Kidney (tissue), 14 donors: ENCODE results near the gene AGXT2. TPM values are rescaled to one million over a fixed set of nuclear protein-coding genes. Genes with fewer than 3 reads are reported as not detected.

Experiments
- DNase-seq, 5 donors: peaks; one replicate each; pipeline ENCODE4 v3.0.0-alpha.2; 2013 to 2020
- FAIRE-seq: peaks from 2 replicates; lab custom pipeline; 2012; peaks lifted over from hg19 to GRCh38; lab: Jason Lieb, UNC
- H3K27ac ChIP-seq, 2 donors: one replicate each; pipeline ENCODE4 v1.7.0; 2013; ENCODE audit warnings: low read depth in 2 of 2, low read length in 2 of 2, inconsistent platforms in 1 of 2
- H3K27me3 ChIP-seq: one replicate; pipeline ENCODE4 v1.7.1; 2013; ENCODE audit warnings: low read length, inconsistent platforms; ENCODE audit not compliant: control insufficient read depth, insufficient read depth
- H3K36me3 ChIP-seq, 3 donors: one replicate each; pipeline versions ENCODE4 v1.7.0 to v1.7.1; 2013; ENCODE audit warnings: low read length in 3 of 3, control low read depth in 1 of 3, inconsistent platforms in 1 of 3; ENCODE audit not compliant: insufficient read depth in 3 of 3, control insufficient read depth in 2 of 3
- H3K4me1 ChIP-seq, 3 donors: one replicate each; pipeline versions ENCODE4 v1.7.0 to v1.7.1; 2013; ENCODE audit warnings: low read length in 3 of 3, inconsistent platforms in 1 of 3, low read depth in 1 of 3; ENCODE audit not compliant: control insufficient read depth in 2 of 3, insufficient read depth in 2 of 3
- H3K4me3 ChIP-seq, 3 donors: one replicate each; pipeline versions ENCODE4 v1.7.0 to v1.8.1; 2013; ENCODE audit warnings: low read length in 3 of 3, control low read depth in 1 of 3, inconsistent platforms in 1 of 3
- H3K9ac ChIP-seq, 3 donors: one replicate each; pipeline versions ENCODE4 v1.7.0 to v1.7.1; 2013; ENCODE audit warnings: low read length in 3 of 3, control low read depth in 1 of 3, inconsistent platforms in 1 of 3
- H3K9me3 ChIP-seq, 3 donors: one replicate each; pipeline versions ENCODE4 v1.7.0 to v1.7.1; 2013; ENCODE audit warnings: low read length in 3 of 3, control low read depth in 1 of 3, inconsistent platforms in 1 of 3; ENCODE audit not compliant: control insufficient read depth in 2 of 3, insufficient read depth in 1 of 3
- CTCF ChIP-seq: IDR thresholded peaks from 3 replicates; pipeline ENCODE4 v1.5.1; 2012; ENCODE audit warnings: mild to moderate bottlenecking, moderate library complexity, borderline replicate concordance; ENCODE audit not compliant: insufficient read depth; ENCODE audit errors: extremely low read depth
- intact Hi-C: fragments of 100-400 bp; cut with DNase I; formaldehyde crosslinking; loops from one replicate; pipeline ENCODE4 v1.11.1; 2022
- polyA plus RNA-seq: library from polyadenylated mRNA; stranded (reverse); fragments of 350-450 nt; fragmentation: Illumina TruSeq; extraction: RNeasy Lipid Tissue Mini Kit (QIAGEN cat#74804); gene quantifications from one replicate; pipeline ENCODE4 v1.2.3, GENCODE V29; 2014; ENCODE audit warnings: low read depth, low replicate concordance; ENCODE audit not compliant: insufficient read depth
- total RNA-seq: library from RNA; stranded (reverse); fragmentation: NEBNext Ultra II Directional; extraction: Animal tissue kit (Norgen Biotek cat#: 25700); gene quantifications from one replicate; pipeline ENCODE4 v1.2.1, GENCODE V29; 2021
- donor health status: control.
- donor health status: control.
- donor health status: control.
- donor health status: control.
- donor health status: control.
- donor health status: DM: yes; HTN: yes; CAD: no.
- donor health status: Normal renal cell carcinoma (clear cell type).

AGXT2 gene
- total and polyA plus RNA-seq, 2 donors from 2014 or later = 8.0 to 215 TPM

GRCh38 chr5:35092703-35093102 lies 45.0 kb upstream of the AGXT2 start:
- no peaks in the 10 kb centered on the region for H3K27me3 ChIP-seq
- no peak overlapping the region for H3K4me3 ChIP-seq
- no peak overlapping the region for H3K9ac ChIP-seq
- DNase-seq (no peak), FAIRE-seq (no peak)
- no peak for TF ChIP-seq CTCF
- H3K27ac ChIP-seq = no peak overlapping the region
- peaks cover 0 to 4% (median 0%) of the 10 kb centered on the region in 3 donors for H3K4me1 ChIP-seq
- no peaks in the 10 kb centered on the region for H3K36me3 ChIP-seq
- no peaks in the 10 kb centered on the region for H3K9me3 ChIP-seq
- intact Hi-C loops = no loop called here

- FAIRE-seq = no peak
- Histone ChIP-seq H3K27me3 (no peaks in the 10 kb centered on the region), H3K9ac (no peak overlapping the region), H3K9me3 (no peaks in the 10 kb centered on the region), H3K4me1 (peaks cover 0 to 4% (median 0%) of the 10 kb centered on the region in 3 donors), H3K36me3 (no peaks in the 10 kb centered on the region), H3K27ac (no peak overlapping the region), H3K4me3 (no peak overlapping the region)
- no peak for TF ChIP-seq CTCF
- intact Hi-C loops = no loop called here
- no peak for DNase-seq
Measured at GRCh38 chr5:35091704-35092103, 44.0 kb upstream of the AGXT2 start.

GRCh38 chr5:35089334-35090314 lies 41.9 kb upstream of the AGXT2 start:
- FAIRE-seq = peak; percentile 25
- no peaks in the 10 kb centered on the region for H3K4me1 ChIP-seq
- intact Hi-C loops = no loop called here
- no peak overlapping the region for H3K9ac ChIP-seq
- H3K36me3 ChIP-seq = no peaks in the 10 kb centered on the region
- DNase-seq = peak in 4 of 5 donors; percentile 54 to 80 (median 62)
- no peak overlapping the region for H3K27ac ChIP-seq
- H3K4me3 ChIP-seq = no peak overlapping the region
- peak; percentile 74 for TF ChIP-seq CTCF
- no peaks in the 10 kb centered on the region for H3K27me3 ChIP-seq
- no peaks in the 10 kb centered on the region for H3K9me3 ChIP-seq
